ENCODE data around the gene RHOXF2. TPM values are rescaled to one million over a fixed set of nuclear protein-coding genes. Genes with fewer than 3 reads are reported as not detected.
"Not testable (repeated sequence)": the region's sequence is repeated elsewhere in the genome, so short reads cannot be mapped to it uniquely, and the experiment has no call there.

RHOXF2 gene
- total RNA-seq, 1 donor from 2014 or later, result not detected

DNA sequence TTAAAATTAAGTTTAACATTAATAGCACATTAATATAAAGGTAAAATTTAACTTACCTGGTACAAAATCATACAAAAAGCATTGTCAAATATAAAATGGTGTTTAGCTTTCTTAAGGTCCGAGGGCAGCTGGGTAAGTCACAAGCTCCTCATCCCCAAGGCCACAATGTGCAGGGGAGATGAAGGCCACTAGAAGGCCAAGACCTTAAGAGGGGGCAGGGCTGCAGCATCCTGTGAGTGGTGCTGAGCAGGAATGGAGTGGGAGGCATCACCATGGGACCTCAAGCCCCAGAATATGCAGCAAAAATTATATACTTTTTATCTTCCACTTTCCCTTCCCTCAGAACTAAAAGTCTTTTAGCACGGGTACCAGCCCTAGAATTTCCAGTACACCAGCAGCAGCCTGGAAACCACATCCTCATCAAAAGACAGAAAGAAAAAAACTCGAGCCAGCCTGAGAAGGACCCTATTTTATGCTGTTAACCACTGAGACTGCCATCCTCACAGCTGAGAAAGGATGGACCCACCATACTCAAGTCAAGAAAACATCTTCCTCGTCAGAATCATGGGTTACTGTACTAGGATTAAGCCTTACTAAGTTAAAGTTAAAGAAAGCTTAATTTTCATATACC is 13.0 kb upstream of the RHOXF2 start:
- TF ChIP-seq CTCF (conservative IDR thresholded peaks at IDR 0.05), result no peak
- Mint-ChIP-seq H3K27ac (no peak overlapping the region), H3K4me3 (no peak overlapping the region), H3K4me1 (ENCODE audit: unreplicated experiment) (peaks cover 8% of the 10 kb centered on the region), H3K27me3 (no peaks in the 10 kb centered on the region), H3K9me3 (peaks cover 15% of the 10 kb centered on the region), H3K36me3 (no peaks in the 10 kb centered on the region)
- no peak for DNase-seq (ENCODE audit: extremely low spot score, unreplicated experiment)

GRCh38 chrX:120146323-120146722 is 12.1 kb upstream of the RHOXF2 start:
- H3K27me3 Mint-ChIP-seq; H3K36me3 Mint-ChIP-seq; H3K27ac Mint-ChIP-seq; H3K4me3 Mint-ChIP-seq; H3K4me1 Mint-ChIP-seq (ENCODE audit: unreplicated experiment); DNase-seq (ENCODE audit: extremely low spot score, unreplicated experiment): not testable (repeated sequence)
- H3K9me3 Mint-ChIP-seq, result peaks cover 15% of the 10 kb centered on the region

DNA sequence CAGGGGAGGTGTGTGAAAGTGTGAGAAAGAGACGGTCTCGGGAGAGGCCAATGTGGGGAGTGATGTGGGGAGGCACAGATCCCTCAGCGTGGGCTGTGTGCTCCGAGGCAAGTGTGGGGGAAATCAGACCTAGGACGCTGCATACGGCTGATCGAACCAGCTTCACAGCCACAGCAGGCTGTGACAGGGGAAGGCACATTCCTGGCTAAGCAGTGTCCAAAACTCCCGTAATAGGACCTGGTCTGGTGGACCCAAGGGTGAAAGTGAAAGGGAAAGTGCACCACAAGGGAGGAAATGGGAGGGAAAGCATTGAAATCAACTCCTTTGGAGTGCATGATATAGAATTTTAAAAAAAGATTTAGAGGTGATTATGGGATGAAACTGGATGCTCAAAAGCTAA is 10.9 kb upstream of the RHOXF2 start:
- no peaks in the 10 kb centered on the region for H3K36me3 Mint-ChIP-seq
- peaks cover 8% of the 10 kb centered on the region for H3K4me1 Mint-ChIP-seq (ENCODE audit: unreplicated experiment)
- TF ChIP-seq CTCF (conservative IDR thresholded peaks at IDR 0.05), result no peak
- H3K27ac Mint-ChIP-seq, result no peak overlapping the region
- DNase-seq (ENCODE audit: extremely low spot score, unreplicated experiment), result no peak
- no peak overlapping the region for H3K4me3 Mint-ChIP-seq
- H3K9me3 Mint-ChIP-seq, result peaks cover 15% of the 10 kb centered on the region
- no peaks in the 10 kb centered on the region for H3K27me3 Mint-ChIP-seq

DNA sequence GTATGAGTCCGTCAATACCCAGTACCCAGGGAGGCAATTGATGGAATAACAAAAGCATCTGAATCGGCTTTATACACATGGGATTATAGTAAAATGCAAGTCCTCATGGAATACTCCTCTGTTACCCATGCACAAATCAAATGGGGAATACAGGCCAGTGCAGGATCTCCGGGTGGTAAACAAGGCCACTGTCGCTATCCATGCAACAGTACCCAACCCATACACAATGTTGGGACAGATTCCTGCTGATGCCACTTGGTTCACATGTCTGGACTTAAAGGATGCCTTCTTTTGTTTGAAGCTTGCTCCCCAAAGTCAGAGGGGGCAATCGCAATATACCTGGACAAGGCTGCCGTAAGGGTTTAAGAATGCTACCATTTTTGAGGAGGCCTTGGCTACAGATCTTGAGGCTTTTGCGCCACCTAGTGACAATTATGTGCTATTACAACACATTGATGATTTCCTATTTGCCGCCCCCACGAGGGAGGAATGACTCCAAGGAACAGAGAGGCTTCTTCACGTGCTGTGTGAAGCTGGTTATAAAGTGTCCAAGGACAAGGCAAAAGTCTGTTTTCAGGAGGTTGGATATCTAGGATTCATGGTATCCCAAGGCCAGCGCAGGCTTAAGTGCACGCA is 8.2 kb upstream of the RHOXF2 start:
- H3K4me3 Mint-ChIP-seq; H3K27me3 Mint-ChIP-seq; DNase-seq (ENCODE audit: extremely low spot score, unreplicated experiment); H3K27ac Mint-ChIP-seq; H3K4me1 Mint-ChIP-seq (ENCODE audit: unreplicated experiment); H3K36me3 Mint-ChIP-seq: not testable (repeated sequence)
- H3K9me3 Mint-ChIP-seq, result peaks cover 15% of the 10 kb centered on the region

DNA sequence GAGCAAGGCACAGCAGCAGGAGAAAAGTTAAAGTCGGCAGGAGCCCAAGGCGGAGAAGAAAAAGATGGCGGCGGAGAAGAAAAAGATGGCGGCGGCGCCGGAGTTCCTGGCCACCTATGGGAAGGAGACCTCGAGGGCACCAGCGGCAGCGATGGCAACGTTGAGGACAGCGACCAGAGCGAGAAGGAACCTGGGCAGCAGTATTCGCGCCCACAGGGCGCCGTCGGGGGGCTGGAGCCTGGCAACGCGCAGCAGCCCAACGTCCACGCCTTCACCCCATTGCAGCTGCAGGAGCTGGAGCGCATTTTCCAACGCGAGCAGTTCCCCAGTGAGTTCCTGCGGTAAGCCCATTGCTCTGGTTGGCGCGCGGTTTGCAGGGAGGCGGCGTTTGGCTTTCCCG is 673 bp downstream of the RHOXF2 start:
- not testable (repeated sequence) for H3K27me3 Mint-ChIP-seq; H3K4me3 Mint-ChIP-seq; H3K27ac Mint-ChIP-seq; DNase-seq (ENCODE audit: extremely low spot score, unreplicated experiment); H3K4me1 Mint-ChIP-seq (ENCODE audit: unreplicated experiment); H3K36me3 Mint-ChIP-seq; H3K9me3 Mint-ChIP-seq

DNA sequence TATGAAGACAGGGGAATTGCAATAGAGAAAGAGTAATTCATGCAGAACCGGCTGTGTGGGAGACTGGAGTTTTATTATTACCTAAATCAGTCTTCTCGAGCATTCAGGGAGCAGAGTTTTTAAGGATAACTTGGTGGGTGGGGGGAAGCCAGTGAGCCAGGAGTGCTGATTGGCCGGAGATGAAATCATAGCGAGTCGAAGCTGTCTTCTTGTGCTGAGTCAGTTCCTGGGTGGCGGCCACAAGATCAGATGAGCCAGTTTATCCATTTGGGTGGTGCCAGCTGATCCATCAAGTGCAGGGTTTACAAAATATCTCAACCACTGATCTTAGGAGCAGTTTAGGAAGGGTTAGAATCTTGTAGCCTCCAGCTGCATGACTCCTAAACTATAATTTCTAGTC is 34.8 kb downstream of the RHOXF2 start:
- DNase-seq (ENCODE audit: extremely low spot score, unreplicated experiment); H3K4me1 Mint-ChIP-seq (ENCODE audit: unreplicated experiment); H3K4me3 Mint-ChIP-seq; H3K27me3 Mint-ChIP-seq; H3K9me3 Mint-ChIP-seq; H3K27ac Mint-ChIP-seq; H3K36me3 Mint-ChIP-seq: not testable (repeated sequence)

GRCh38 chrX:120193720-120194119 is 35.3 kb downstream of the RHOXF2 start:
- not testable (repeated sequence) for H3K4me1 Mint-ChIP-seq (ENCODE audit: unreplicated experiment); H3K9me3 Mint-ChIP-seq; H3K27me3 Mint-ChIP-seq; H3K27ac Mint-ChIP-seq; H3K36me3 Mint-ChIP-seq; DNase-seq (ENCODE audit: extremely low spot score, unreplicated experiment); H3K4me3 Mint-ChIP-seq

DNA sequence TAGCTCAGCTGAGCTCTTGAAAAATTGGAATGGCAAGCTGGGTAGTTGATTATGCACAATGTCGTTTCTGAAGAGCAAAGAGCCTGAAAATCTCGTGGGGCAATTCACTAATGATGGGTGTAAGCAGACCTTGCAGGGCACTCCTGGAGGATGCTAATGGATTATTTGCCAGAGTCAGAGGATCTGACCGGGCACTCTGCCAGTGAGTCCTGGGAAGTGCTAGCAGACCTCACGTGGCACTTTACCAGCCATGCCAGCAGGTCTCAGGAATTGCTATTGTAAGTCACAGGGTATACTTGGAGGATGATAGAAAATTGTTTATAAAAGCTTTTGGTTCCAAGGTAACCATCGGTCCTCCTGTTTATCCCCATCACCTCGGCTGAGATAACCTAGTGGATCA is 37.4 kb downstream of the RHOXF2 start:
- H3K27me3 Mint-ChIP-seq; H3K4me3 Mint-ChIP-seq; H3K9me3 Mint-ChIP-seq; H3K36me3 Mint-ChIP-seq; DNase-seq (ENCODE audit: extremely low spot score, unreplicated experiment); H3K4me1 Mint-ChIP-seq (ENCODE audit: unreplicated experiment); H3K27ac Mint-ChIP-seq: not testable (repeated sequence)

DNA sequence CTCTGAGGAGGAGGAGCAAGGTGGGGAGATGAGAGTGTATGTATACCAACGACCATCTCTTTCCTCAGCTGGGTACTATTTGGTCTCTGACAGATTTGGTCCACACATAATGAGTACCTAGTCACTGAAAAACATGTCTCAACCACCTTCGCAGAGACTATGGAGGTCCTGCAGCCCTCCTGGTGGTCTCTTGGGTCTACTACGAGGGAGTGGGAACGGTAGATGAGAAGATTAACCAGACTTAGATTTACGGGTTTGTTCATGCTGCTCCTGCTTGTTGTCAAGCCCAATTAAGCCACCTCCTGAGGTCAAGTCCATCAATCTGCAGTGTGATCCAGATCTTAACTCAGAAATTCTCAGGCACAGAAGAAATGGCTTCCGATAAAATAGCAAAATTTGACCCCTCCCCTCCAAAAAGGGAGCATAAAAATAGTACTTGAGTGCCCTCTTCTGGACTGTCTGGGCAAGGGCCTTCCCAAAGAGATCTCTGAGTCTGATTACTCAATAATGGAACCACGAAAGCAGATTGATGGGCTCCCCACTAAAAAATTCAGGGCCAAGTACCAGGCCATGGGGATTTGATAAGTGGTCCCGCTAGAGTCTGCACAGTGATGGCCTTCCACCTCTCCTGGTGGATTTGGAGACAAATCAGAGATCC is 38.3 kb downstream of the RHOXF2 start:
- H3K27me3 Mint-ChIP-seq; H3K27ac Mint-ChIP-seq; DNase-seq (ENCODE audit: extremely low spot score, unreplicated experiment); H3K36me3 Mint-ChIP-seq; H3K4me1 Mint-ChIP-seq (ENCODE audit: unreplicated experiment); H3K9me3 Mint-ChIP-seq; H3K4me3 Mint-ChIP-seq: not testable (repeated sequence)
